ENCODE measurements around the gene CAMSAP1.
A peak's percentile ranks its signal among the peaks of the same experiment; 100 is the strongest.

Gene CAMSAP1

DNA sequence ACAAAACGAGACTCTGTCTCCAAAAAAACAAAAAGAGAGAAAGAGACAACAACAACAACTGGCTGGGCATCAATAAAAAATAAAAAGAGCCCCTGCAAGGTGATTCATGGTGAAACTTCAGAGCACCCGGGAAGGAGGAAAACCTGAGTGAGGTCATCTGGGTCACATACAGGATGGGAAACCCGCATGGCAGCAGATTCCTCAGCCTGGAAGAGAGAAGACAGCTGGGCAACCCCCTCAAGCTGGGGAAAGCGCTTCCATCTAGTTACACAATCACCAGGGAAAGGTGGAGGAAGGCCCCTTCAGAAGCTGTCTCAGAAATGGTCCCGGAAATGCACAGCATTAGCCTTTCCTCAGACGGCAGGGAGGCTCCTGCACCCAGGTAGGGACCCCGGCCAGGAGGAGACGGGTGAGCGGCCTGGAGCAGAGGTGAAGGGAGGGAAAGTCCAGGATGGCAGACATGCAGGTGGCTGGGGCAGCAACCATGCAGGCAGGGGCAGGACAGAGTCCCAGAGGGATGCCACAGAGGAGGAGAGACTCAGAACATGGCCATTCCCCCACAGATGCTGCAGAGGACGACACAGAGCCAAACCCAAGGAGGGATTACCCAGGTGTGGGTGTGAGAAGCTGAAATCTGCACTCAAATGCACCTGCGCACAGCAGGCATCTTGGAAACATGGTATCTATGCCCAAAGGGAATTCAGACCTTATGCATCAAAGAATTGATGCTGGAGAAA is 29.4 kb downstream of the CAMSAP1 start:
- no peak for DNase-seq

DNA sequence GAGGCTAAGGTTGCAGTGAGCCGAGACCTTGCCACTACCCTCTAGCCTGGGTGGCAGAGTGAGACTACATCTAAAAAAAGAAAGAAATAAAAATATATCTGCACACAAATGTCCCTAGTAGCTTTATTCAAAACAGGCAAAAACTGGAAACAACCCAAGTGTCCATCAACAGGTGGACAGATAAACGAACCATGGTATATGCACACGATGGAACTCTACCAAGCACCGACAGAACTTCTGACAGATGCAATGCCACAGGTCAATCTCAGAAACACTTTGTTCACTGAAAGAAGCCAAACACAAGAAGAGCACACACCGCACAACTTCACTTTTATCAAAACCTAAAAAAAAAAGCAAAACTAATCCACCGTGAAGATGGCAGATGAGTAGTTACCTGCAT is 30.4 kb downstream of the CAMSAP1 start:
- DNase-seq = no peak

- no peak for DNase-seq
Measured at GRCh38 chr9:135874859-135875258, 32.5 kb downstream of the CAMSAP1 start.

- no peak for DNase-seq
Measured at GRCh38 chr9:135869909-135870308, 37.4 kb downstream of the CAMSAP1 start.

DNA sequence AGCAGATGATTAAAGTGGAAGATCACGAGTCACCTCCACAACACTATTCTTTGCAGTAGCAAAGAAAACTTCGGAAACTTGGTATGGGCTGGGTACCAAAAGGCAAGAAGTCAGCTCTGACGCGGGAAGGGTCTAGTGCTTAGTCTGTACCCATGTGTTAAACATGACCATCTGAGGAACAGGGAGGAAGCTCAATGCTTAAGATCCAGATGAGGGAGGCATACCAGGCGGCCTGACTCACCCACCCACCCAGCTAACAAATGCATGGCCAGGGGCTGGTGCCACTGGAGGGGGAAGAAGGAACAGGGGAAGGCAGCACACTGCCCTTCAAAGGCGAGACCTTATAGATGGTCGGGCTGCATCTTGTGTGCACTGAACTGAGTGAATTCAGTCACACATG is 41.8 kb downstream of the CAMSAP1 start:
- no peak for DNase-seq

DNA sequence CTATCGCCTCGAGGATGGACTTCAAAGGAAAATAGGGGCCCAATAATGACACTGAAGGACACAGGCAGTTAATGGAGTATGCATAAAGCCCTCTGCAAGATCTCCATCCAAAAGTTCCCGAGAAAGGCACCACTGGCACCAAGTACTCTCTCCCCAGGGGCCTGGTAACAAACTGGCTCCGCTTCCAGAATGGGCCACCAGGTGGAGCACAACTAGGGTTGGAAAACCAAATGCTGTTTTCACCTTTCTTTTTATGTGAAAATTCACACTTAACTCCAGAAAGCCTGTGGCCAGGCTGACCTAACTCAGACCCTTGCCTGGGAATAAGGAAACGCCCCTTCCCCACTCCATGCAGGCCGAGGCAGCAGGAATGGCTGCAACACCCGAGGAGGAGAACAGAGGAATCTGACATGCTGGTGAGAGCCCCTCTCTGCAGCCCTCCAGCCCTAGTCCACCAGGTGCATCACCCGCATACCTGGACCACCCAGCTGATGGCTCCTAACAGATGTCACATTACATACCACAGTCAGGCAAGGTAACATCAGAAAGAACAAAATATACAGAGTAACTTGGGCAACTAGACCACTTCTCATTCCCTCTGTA is 42.8 kb downstream of the CAMSAP1 start:
- peak; percentile 69 for DNase-seq

- no peak for DNase-seq
Measured at GRCh38 chr9:135862809-135863208, 44.5 kb downstream of the CAMSAP1 start.

DNA sequence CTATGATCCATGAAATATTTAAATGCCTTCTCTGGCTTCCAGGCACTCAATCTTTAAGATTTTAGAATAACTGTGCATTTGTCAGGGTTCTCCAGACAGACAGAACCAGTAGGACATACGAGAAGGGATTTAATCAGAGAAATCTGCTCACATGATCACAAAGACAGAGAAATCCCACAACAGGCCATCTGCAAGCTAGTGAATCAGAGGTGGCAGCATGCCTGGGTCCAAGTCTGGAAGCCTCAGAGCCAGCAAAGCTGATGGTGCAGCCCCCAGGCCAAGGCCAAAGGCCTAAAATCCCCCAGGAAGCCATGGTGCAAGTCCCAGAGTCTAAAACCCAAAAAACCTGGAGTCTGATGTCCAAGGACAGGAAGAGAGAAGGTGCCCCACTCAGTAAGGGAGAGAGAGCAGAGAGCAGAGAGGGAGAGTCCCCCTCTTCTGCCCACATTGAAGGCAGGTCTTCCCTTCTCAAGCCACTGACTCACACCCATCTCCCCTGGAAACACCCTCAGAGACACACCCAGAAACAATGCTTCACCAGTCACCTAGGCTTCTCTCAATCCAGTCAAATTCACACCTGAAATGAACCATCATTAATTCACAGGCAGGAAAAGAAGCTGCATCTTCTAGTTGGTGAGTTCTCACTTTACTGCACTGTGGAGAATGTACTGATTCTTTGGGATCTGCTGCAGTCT is 48.7 kb downstream of the CAMSAP1 start:
- DNase-seq = peak; percentile 5

DNA sequence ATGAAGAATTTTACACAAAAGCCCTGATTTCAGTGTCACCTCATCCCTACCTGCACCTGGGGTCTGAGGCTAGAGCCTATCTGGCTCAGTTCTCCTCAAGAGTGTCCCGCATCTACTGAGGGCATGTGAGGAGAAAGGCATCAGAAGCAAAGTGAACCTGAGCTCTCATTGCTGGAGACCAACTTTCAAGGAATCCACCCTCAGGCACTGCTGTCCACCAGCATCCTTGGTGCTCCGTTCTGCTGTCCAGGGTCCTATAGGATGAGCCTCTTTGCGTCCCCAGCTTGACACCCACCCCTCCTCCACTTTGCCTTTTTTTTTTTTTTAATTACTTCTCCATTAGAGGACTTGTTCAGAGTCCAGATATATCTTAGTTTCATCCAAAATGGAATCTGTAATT is 49.5 kb downstream of the CAMSAP1 start:
- no peak for DNase-seq

DNA sequence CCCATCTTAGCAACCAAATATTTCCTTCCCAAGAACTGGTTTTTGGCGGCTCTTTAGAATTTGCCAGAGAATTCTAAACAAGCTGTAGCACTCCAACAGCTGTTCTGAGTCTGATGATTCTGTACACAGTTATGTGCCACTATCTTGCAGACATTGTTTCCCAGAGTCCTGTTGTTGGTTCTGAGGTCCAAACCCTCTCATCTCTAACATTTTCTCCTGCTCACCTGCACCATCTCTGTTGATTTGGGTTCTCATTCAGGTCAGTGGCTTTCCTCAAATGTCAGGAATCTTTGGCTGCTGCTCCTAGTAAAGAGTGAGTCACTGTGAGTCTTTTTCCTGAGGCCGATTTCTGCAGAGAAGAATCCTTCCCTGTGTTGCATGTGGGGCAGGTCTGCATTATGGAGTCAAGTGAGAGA is 50.0 kb downstream of the CAMSAP1 start:
- DNase-seq = no peak

- DNase-seq = no peak
Measured at GRCh38 chr9:135851748-135852147, 55.6 kb downstream of the CAMSAP1 start.

GRCh38 chr9:135850737-135851136 is 56.6 kb downstream of the CAMSAP1 start:
- DNase-seq = no peak

DNA sequence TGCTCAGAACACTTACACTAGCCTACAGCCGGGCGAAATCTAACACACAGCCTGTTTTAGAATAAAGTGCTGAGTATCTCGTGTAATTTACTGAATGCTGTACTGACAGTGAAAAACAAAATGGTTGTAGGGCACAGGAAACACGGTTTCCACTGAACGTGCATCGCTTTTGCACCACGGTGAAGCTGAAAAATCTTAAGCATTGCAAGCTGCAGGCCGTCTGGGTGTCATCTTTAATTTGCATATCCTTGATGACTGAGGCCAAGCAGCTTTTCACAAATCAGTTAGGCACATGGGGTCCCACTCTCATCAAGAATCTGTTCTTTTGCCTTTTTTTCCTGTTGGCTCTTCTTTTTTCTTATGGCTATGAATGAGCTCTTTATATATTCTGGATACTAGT is 58.2 kb downstream of the CAMSAP1 start:
- no peak for DNase-seq

GRCh38 chr9:135848341-135849047 is 58.9 kb downstream of the CAMSAP1 start:
- no peak for DNase-seq

GRCh38 chr9:135847833-135848232 is 59.5 kb downstream of the CAMSAP1 start:
- no peak for DNase-seq

- DNase-seq = no peak
Measured at GRCh38 chr9:135840539-135840938, 66.8 kb downstream of the CAMSAP1 start.

DNA sequence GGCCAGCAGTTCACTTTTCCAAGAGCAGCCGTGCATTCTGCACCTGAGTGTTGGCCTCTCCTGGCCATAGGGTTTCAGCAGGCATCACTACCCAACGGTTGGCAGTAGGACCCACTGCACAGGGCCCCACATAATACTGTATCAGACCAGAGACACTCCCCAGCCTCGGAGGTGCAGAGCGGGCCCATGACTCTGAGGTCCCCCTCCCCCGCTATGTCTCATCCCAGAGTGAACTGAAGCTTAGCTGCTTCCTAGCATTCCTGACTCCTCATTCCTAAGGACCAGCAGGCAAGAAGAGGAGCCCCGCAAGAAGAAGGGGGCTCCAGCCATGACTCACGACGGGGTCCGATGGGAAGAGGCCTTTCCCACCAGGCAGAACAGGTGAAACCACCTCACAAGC is 67.2 kb downstream of the CAMSAP1 start:
- no peak for DNase-seq

- DNase-seq = no peak
Measured at GRCh38 chr9:135839516-135839915, 67.8 kb downstream of the CAMSAP1 start.

DNA sequence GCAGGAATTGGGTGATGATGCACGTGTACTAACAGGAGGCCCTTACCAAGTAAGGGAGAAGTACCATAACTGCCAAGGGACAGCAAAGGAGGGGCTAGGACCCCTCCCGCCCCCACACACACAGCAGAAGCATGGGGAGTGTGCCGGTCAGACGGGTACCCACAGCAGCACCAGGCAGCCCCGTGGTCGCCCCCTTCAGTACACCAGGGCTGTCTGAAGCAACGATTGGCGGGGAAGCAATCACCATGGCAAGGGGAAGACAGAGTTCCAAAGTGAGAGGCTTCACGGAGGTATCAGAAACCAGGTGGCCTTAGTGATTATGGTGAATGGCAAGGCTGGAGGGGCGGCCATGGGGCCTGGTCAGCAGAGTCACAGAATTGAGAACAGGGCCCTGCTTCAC is 72.2 kb downstream of the CAMSAP1 start:
- DNase-seq = no peak

DNA sequence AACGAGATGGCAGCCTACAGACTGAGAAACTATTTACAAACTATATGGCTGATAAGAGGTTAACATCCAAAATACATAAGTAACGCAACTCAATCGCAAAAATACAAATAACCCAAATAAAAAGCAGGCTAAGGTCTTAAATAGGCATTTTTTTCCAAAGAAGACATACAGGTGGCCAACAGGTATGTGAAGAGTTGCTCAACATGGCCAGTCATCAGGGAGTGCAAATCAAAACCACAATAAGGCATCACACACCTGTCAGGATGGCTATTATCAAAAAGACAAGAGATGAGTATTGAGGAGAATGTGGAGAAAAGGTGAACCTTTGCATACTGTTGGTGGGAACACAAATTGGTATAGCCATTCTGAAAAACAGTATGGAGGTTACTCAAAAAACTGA is 73.5 kb downstream of the CAMSAP1 start:
- no peak for DNase-seq

GRCh38 chr9:135830496-135830895 is 76.8 kb downstream of the CAMSAP1 start:
- DNase-seq = no peak

DNA sequence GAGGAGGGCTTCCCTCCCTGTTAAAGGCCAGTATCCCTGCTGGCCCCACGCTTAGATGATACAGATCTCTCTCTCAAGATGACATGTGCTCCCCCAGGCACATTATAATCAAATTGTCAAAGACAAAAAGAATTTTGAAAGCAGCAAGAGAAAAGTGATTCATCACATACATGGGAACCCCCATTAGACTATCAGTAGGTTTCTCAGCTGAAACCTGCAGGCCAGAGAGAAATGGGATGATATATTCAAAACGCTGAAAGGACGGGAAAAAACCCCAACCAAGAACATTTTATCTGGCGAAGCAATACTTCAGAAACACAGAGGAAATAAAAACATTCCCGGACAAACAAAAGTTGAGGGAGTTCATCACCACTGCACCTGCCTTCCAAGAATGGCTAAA is 78.7 kb downstream of the CAMSAP1 start:
- no peak for DNase-seq

GRCh38 chr9:135827866-135828580 is 79.3 kb downstream of the CAMSAP1 start:
- DNase-seq = no peak
